Natural killer cell (primary cell): Measurements from ENCODE around the gene CBLL2. TPM values are rescaled to one million over a fixed set of nuclear protein-coding genes. Genes with fewer than 3 reads are reported as not detected.
"Not testable (repeated sequence)": the region's sequence is repeated elsewhere in the genome, so short reads cannot be mapped to it uniquely, and the experiment has no call there.

Source experiments
- ATAC-seq, 3 donors: fragments of 150-1000 bp in 2 of 3; fragments of 200-7000 bp in 1 of 3; cut with Tn5 transposase; 1 replicate in 1 of 3; 2 replicates in 2 of 3; pipeline ENCODE4 v1.10.0; 2021; ENCODE audit warnings: mild to moderate bottlenecking in 2 of 3, moderate library complexity in 2 of 3
- DNase-seq, 2 donors: peaks; one replicate each; pipeline versions ENCODE4 v3.0.0 to v3.0.0-alpha.2; 2013 to 2021; ENCODE audit warnings: mixed read lengths in 1 of 2
- H3K27ac ChIP-seq: one replicate; pipeline ENCODE4 v1.5.1; 2013; ENCODE audit warnings: mild to moderate bottlenecking, low read length
- H3K27me3 ChIP-seq: one replicate; pipeline ENCODE4 v1.6.1; 2013; ENCODE audit warnings: low read length; ENCODE audit not compliant: control insufficient read depth, insufficient read depth
- H3K36me3 ChIP-seq: one replicate; pipeline ENCODE4 v1.6.1; 2013; ENCODE audit warnings: low read length; ENCODE audit not compliant: control insufficient read depth, insufficient read depth
- H3K4me1 ChIP-seq: one replicate; pipeline ENCODE4 v1.6.1; 2013; ENCODE audit warnings: low read length; ENCODE audit not compliant: control insufficient read depth, insufficient read depth
- H3K4me3 ChIP-seq: one replicate; pipeline ENCODE4 v1.5.1; 2013; ENCODE audit warnings: low read length
- H3K9me3 ChIP-seq: one replicate; pipeline ENCODE4 v1.6.1; 2013; ENCODE audit warnings: low read length; ENCODE audit not compliant: control insufficient read depth, insufficient read depth
- H3K27ac Mint-ChIP-seq, 2 donors: one replicate each; pipeline ENCODE4 v1.8.0; 2022; ENCODE audit warnings: mild to moderate bottlenecking in 2 of 2, mixed read lengths in 2 of 2, moderate library complexity in 1 of 2
- H3K27me3 Mint-ChIP-seq, 2 donors: one replicate each; pipeline ENCODE4 v1.8.0; 2022; ENCODE audit warnings: low read depth in 2 of 2, mixed read lengths in 2 of 2
- H3K36me3 Mint-ChIP-seq: one replicate; pipeline ENCODE4 v1.8.0; 2022; ENCODE audit warnings: mixed read lengths
- H3K4me1 Mint-ChIP-seq, 2 donors: one replicate each; pipeline ENCODE4 v1.8.0; 2022; ENCODE audit warnings: mixed read lengths in 2 of 2
- H3K4me3 Mint-ChIP-seq: one replicate; pipeline ENCODE4 v1.8.0; 2022; ENCODE audit warnings: mild to moderate bottlenecking, moderate library complexity, mixed read lengths
- H3K9me3 Mint-ChIP-seq, 2 donors: one replicate each; pipeline ENCODE4 v1.8.0; 2022; ENCODE audit warnings: mixed read lengths in 2 of 2
- CTCF ChIP-seq: fragments of 200-600 bp; IDR thresholded peaks from one replicate; pipeline ENCODE4 v1.8.0; 2022; ENCODE audit warnings: antibody characterized with exemption
- WGBS: methylation state at CpG from one replicate; pipeline ENCODE4 v1.1.7; 2013; ENCODE audit warnings: missing lambda C conversion rate; ENCODE audit not compliant: insufficient coverage; 5-methylcytosine and 5-hydroxymethylcytosine counted together
- intact Hi-C: fragments of 100-400 bp; cut with micrococcal nuclease; formaldehyde crosslinking; loops from one replicate; pipeline ENCODE4 v1.14.2; 2022
- total RNA-seq, 4 donors: library from RNA; stranded (reverse); fragments of 120-200 nt in 1 of 4; gene quantifications; one replicate each; pipeline versions ENCODE4 v1.2.3 to v1.2.4, GENCODE V29; 2013 to 2022

CBLL2 gene
- total RNA-seq, 3 donors from 2014 or later (not counting 1 experiment from before 2014, with no cell fraction given), result not detected

DNA sequence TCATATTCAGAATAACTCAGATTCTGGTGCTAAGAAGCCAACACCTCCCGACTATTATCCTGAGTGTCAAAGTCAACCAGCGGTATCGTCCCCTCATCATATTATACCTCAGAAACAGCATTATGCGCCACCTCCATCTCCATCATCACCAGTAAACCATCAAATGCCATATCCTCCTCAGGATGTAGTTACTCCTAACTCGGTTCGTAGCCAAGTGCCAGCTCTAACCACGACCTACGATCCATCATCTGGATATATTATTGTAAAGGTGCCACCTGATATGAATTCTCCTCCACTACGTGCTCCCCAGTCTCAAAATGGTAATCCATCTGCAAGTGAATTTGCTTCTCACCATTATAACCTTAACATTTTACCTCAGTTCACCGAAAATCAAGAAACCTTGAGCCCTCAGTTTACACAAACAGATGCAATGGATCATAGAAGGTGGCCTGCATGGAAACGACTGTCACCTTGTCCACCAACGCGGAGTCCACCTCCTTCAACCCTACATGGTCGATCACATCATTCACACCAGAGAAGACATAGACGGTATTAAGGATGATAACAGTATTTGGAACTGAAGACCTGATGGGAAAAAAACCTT is 1.1 kb downstream of the CBLL2 start:
- no peak overlapping the region for H3K27ac Mint-ChIP-seq

DNA sequence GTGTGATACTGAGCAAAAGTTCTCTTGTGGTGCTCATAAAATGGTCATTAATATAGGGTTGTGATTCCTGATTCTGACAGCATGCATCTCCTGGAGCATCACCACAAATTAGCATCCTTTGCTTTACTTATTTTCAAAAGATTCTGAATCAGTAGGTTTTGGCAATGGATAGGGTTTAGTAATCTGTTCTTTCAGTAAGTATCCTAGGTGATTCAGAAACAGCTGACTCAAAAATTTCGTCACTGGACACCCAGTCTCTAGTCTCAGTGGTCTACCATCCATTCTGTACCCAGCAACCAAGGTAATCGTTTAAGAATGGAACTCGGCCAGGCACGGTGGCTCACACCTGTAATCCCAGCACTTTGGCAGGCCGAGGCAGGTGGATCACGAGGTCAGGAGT is 4.1 kb downstream of the CBLL2 start:
- Histone ChIP-seq H3K27me3 (no peaks in the 10 kb centered on the region), H3K9me3 (no peaks in the 10 kb centered on the region), H3K27ac (no peak overlapping the region), H3K4me1 (no peaks in the 10 kb centered on the region), H3K4me3 (no peak overlapping the region), H3K36me3 (no peaks in the 10 kb centered on the region)
- Mint-ChIP-seq H3K27me3 (no peaks in the 10 kb centered on the region), H3K27ac (no peak overlapping the region), H3K4me3 (no peak overlapping the region), H3K4me1 (no peaks in the 10 kb centered on the region), H3K36me3 (no peaks in the 10 kb centered on the region), H3K9me3 (peaks cover 4 to 5% of the 10 kb centered on the region in 2 donors)
- DNase-seq, result no peak
- intact Hi-C loops, result no loop called here
- TF ChIP-seq CTCF, result no peak
- WGBS, result 78% methylated on average over 6 of the region's 6 CpGs
- no peak for ATAC-seq

More for the DNA sequence above, 1.1 kb downstream of the CBLL2 start:
- no peak for TF ChIP-seq CTCF
- Histone ChIP-seq H3K36me3 (no peaks in the 10 kb centered on the region), H3K4me1 (no peaks in the 10 kb centered on the region), H3K27ac (no peak overlapping the region), H3K27me3 (no peaks in the 10 kb centered on the region), H3K9me3 (no peaks in the 10 kb centered on the region), H3K4me3 (no peak overlapping the region)
- Mint-ChIP-seq H3K36me3 (no peaks in the 10 kb centered on the region), H3K9me3 (peaks cover 2 to 5% of the 10 kb centered on the region in 2 donors), H3K4me3 (no peak overlapping the region), H3K4me1 (no peaks in the 10 kb centered on the region), H3K27me3 (no peaks in the 10 kb centered on the region)
- WGBS, result 91% methylated on average over 10 of the region's 15 CpGs
- DNase-seq (no peak), ATAC-seq (no peak)
- intact Hi-C loops, result no loop called here

- H3K27me3 ChIP-seq, result no peaks in the 10 kb centered on the region
- Mint-ChIP-seq H3K27ac (no peak overlapping the region), H3K4me1 (no peaks in the 10 kb centered on the region), H3K27me3 (no peaks in the 10 kb centered on the region), H3K36me3 (no peaks in the 10 kb centered on the region), H3K4me3 (no peak overlapping the region), H3K9me3 (peaks cover 4 to 9% of the 10 kb centered on the region in 2 donors)
- ATAC-seq (no peak), DNase-seq (no peak)
- no peaks in the 10 kb centered on the region for H3K9me3 ChIP-seq
- H3K27ac ChIP-seq, result no peak overlapping the region
- 54% methylated on average over 3 of the region's 3 CpGs for WGBS
- no peak for TF ChIP-seq CTCF
- H3K36me3 ChIP-seq, result no peaks in the 10 kb centered on the region
- H3K4me1 ChIP-seq, result no peaks in the 10 kb centered on the region
- intact Hi-C loops, result no loop called here
- no peak overlapping the region for H3K4me3 ChIP-seq
Observed at GRCh38 chrX:22278375-22278774, 5.7 kb downstream of the CBLL2 start.

- H3K4me1 ChIP-seq, H3K27me3 ChIP-seq, H3K9me3 Mint-ChIP-seq, H3K4me3 ChIP-seq, DNase-seq, H3K4me1 Mint-ChIP-seq, H3K27ac Mint-ChIP-seq, H3K9me3 ChIP-seq, H3K36me3 ChIP-seq, intact Hi-C loops, H3K4me3 Mint-ChIP-seq, H3K27ac ChIP-seq, ATAC-seq, H3K36me3 Mint-ChIP-seq, H3K27me3 Mint-ChIP-seq: not testable (repeated sequence)
- whole genome bisulfite sequencing, result 85% methylated on average over 3 of the region's 3 CpGs
Observed at GRCh38 chrX:22289209-22289608, 16.5 kb downstream of the CBLL2 start.
